Measurements from ENCODE around the gene BORCS8. TPM values are rescaled to one million over a fixed set of nuclear protein-coding genes. Genes with fewer than 3 reads are reported as not detected.
A peak's percentile ranks its signal among the peaks of the same experiment; 100 is the strongest.

The BORCS8 gene
- total and polyA plus RNA-seq, 2 of the 13 experiments (the other 11 are each of a cell fraction or from before 2014, with no cell fraction given) = 9.6 to 13.3 TPM

GRCh38 chr19:19171821-19172532 is 20.0 kb downstream of the BORCS8 start (continued):
- TF ChIP-seq ZNF710 (CRISPR knock-in tag; IDR thresholded peaks at IDR 0.05; ENCODE audit: borderline replicate concordance) = no peak; the same call in 1 of the 2 replicates
- no peak for TF ChIP-seq BHLHE40 (IDR thresholded peaks at IDR 0.05; ENCODE audit: low read length)
- TF ChIP-seq YEATS2 (CRISPR knock-in tag; IDR thresholded peaks at IDR 0.05; ENCODE audit: borderline replicate concordance) = peak; percentile 46; the same call in 1 of the 2 replicates
- TF ChIP-seq NFYB (CRISPR knock-in tag; IDR thresholded peaks at IDR 0.05) = no peak
- peak; percentile 87; the same call in 1 of the 2 replicates for TF ChIP-seq ZNF839 (CRISPR knock-in tag; IDR thresholded peaks at IDR 0.05; ENCODE audit: borderline replicate concordance)
- TF ChIP-seq KMT2A (CRISPR knock-in tag; IDR thresholded peaks at IDR 0.05) = no peak
- peak; percentile 70 for TF ChIP-seq ZNF788 (CRISPR knock-in tag; IDR thresholded peaks at IDR 0.05; ENCODE audit: borderline replicate concordance)
- no peak for TF ChIP-seq CREB1 (IDR thresholded peaks at IDR 0.05)
- TF ChIP-seq CREB1 (CRISPR knock-in tag; IDR thresholded peaks at IDR 0.05) = no peak
- no peak for TF ChIP-seq ARID2 (CRISPR knock-in tag; IDR thresholded peaks at IDR 0.05; ENCODE audit: borderline replicate concordance)
- TF ChIP-seq THRA (CRISPR knock-in tag; IDR thresholded peaks at IDR 0.05; ENCODE audit: borderline replicate concordance) = peak; percentile 68; the same call in 1 of the 2 replicates
- TF ChIP-seq FOXP1 (IDR thresholded peaks at IDR 0.05) = no peak
- TF ChIP-seq FOXP1 (CRISPR knock-in tag; IDR thresholded peaks at IDR 0.05) = peak; percentile 62
- TF ChIP-seq NFYC (CRISPR knock-in tag; IDR thresholded peaks at IDR 0.05) = no peak
- TF ChIP-seq PRMT3 (CRISPR knock-in tag; IDR thresholded peaks at IDR 0.05; ENCODE audit: borderline replicate concordance, low read depth) = no peak
- peak; percentile 64; the same call in 1 of the 2 replicates for TF ChIP-seq IKZF5 (CRISPR knock-in tag; IDR thresholded peaks at IDR 0.05)
- no peak for TF ChIP-seq HES4 (CRISPR knock-in tag; IDR thresholded peaks at IDR 0.05; ENCODE audit: borderline replicate concordance)
- TF ChIP-seq PRDM4 (CRISPR knock-in tag; IDR thresholded peaks at IDR 0.05; ENCODE audit: borderline replicate concordance) = no peak
- TF ChIP-seq ZBTB21 (CRISPR knock-in tag; IDR thresholded peaks at IDR 0.05) = 0 out of 2 replicates have a peak, but pooled peaks have one; percentile 27
- TF ChIP-seq SKIL (CRISPR knock-in tag; IDR thresholded peaks at IDR 0.05; ENCODE audit: borderline replicate concordance) = no peak
- peak; percentile 47 for TF ChIP-seq RARA (CRISPR knock-in tag; IDR thresholded peaks at IDR 0.05)
